Raji (cell line): ENCODE measurements around the gene SRR.

Experiments
- POLR2A ChIP-seq: IDR thresholded peaks from 2 replicates; pipeline ENCODE4 v1.6.1; 2011; ENCODE audit warnings: low read depth, low read length, control low read depth; ENCODE audit not compliant: insufficient read depth

SRR gene

DNA sequence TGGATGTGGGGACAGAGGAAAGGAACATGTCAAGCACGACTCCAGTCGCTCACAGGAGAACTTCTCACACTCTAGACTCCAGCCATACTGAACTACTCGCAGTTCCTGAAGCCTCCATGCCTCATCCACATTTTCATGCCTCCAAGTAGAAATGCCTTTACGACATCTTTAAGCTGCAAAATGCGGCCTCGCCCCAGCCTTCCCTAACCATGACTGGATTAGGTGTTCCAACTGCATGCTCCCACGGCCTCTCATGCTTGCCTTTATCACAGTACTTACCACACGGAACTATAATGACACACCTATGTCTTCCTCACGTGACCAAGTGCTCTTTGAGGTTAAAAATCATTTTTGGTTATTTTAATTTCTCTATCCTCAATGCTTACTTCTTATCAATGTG lies 24.0 kb upstream of the SRR start:
- no peak for TF ChIP-seq POLR2A

DNA sequence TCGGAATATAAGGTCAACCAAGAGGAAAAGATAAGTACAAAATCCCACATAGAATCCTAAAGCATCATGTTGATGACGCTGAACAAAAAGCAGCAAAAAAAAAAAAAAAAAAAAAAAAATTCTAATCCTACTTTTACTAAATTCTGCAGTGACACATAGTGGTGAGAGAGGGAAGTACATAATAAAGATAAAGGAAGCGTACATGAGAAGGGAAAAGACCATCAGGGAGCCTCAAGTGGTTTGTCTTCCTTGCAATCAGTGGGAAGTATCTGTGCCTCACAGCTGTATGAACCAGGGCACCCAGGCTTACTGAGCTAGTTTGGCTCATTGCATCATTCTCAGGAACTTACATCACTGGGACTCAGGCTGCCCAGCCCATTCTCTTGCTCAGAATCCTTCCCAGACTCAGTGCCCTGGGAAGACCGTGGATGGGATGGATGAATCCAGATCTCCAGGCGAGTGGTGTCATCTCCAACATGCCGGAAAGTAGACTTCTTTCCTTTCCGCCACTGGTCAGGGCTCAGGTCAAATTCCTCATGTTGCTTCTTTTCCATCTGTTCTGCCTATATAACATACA lies 21.4 kb upstream of the SRR start:
- TF ChIP-seq POLR2A, result no peak

DNA sequence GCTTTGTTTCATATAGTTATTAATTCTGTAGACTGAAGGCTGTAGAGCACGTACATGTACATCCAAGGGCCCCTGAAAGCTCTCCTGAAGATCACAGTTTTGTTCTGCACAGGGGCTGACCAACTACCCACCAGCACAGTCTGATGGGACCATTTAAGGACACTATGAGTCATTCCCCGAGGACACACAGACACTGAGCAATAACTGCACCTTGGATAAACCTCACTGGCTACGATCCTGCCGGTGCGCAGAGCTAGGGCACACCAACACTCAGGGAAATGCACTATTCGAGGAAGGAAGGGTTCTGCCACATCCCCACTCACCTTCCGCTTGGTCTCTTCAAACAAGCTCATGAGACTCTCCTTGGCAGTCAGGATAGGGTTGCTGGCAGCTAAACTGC lies 20.4 kb upstream of the SRR start:
- TF ChIP-seq POLR2A, result no peak

DNA sequence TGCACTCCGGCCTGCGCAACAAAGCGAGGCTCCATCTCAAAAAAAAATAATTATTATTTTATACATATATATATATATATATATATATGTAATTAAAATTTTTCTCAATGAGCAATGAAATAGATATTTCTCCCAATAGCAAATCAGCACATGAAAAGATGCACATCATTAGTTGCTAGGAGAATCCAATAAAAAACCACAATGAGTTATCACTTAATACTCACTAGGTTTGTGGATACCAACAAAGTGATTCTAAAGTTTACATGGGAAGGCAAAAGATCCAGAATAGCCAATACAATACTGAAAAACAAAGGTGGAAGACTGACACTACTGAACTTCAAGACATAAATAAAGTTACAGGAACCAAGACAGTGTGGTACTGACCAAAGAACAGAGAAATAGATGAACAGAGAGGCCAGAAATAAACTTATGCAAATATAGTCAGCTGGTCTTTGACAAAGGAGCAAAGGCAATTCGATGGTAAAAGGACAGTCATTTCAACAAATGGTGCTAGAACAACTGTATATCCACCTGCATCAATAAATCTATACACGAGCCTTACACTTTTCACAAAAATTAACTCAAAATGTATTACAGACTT lies 13.8 kb upstream of the SRR start:
- TF ChIP-seq POLR2A, result no peak

DNA sequence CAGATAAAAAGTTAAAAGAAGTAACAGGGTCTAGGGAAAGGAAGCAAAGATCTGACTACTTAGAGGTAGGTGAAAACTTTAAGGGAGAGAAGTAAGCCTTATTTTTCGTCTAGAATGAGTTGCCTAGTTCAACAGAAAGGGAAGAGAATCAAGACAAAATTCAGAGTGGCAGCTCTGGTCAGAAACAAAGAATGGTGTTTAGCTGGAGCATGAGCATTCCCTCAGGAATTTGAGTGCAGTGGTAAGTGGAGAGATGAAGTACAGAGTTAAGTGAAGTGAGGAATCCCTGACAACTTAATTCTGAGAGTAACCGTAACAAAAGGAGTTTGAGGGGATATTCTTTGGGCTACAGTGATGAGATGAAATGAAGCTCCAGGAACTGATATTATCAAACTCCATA lies 11.7 kb upstream of the SRR start:
- no peak for TF ChIP-seq POLR2A

DNA sequence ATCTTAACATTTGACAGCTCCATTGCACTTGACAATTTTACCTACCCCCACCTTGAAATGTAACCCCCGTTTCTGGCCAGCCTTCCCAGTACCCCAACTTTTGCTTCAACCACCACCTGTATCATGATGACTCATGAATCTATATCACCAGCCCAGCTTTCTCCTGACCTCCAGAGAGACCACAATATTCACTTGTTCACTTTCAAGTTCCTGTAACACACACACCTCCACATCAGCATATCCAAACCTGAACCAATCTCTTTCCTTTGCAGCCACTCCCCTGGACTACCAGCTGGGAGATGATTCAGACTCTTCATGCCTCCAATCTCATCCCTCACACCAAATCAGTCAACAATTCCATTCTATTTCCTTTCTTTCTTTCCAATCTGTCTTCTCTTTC lies 8.2 kb upstream of the SRR start:
- TF ChIP-seq POLR2A, result no peak

DNA sequence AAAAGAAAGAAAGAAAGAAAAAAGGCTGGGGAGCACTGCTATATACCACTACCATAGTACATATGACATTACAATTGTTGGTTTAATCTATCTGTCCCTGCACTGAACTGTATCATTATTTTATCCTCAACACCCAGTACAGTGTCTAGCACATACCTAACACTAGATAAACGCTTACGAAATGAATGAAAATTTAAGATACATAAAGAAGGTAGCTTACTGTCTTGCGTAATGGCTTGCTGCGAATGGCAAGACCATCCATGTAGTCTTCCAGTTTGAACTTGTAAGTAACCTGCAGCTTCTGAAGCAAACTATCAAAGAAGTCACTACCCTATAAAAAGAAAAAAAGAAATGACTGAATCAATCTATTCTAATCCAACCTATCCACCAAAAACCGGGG lies 6.7 kb upstream of the SRR start:
- TF ChIP-seq POLR2A, result no peak

DNA sequence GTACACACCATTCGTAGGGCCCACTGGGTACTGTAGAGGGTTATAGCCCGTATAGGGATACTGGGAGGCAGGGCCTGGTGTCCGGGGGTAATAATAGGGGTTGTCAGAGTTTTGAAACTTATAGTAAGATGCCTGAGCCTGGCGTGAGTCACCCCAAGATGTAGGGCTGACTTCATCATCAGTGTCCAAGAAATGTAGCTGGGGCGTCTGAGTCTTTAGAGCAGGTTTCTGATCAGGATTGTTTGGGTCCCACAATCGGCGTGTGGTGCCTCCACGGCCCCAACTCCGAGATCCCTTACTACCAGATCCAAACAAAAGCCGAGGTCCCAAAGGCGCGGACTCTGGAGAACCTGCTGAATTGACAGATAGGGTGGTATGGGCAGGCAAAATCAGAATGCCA lies 4.6 kb upstream of the SRR start:
- no peak for TF ChIP-seq POLR2A

DNA sequence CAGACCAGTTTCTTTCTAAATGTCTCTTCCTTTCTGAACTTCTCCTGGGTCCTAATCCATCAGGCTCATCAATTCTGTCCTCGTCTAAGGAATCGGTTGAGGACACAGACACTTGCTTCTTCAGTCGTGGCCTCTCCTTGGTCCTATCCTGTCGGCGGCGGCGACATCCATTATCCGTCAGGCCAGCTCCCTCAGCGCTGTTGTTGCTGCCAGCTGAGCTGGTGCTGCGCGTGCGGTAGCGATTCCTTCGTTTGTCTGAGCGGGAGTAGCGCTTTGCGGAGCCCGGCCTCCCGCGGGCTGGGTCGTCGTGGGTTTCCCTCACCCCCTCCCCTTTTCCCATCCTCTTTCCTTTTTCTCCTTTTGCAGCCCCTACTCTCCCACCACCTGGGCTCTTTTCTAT lies 4.0 kb upstream of the SRR start:
- TF ChIP-seq POLR2A, result no peak

DNA sequence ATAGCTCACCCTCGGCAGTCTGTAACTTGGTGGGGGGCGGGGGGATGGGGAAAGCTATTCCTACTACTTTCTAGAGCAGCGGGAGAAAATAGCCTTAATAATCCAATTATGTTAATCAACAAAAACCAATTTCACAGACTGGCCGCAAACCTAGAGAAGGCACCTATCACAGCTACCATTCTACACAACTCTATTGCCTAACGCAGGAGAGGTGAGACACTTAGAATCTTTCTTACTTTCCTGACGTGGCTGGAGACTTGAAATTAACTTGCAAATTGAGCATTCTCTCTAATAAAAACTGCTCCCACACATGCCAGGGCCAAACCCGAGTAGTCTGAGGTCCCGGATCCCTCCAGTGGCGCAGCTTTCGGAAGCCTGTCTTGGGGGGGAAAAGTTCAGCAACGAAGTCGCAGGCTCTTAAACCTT lies 959 bp upstream of the SRR start:
- no peak for TF ChIP-seq POLR2A

DNA sequence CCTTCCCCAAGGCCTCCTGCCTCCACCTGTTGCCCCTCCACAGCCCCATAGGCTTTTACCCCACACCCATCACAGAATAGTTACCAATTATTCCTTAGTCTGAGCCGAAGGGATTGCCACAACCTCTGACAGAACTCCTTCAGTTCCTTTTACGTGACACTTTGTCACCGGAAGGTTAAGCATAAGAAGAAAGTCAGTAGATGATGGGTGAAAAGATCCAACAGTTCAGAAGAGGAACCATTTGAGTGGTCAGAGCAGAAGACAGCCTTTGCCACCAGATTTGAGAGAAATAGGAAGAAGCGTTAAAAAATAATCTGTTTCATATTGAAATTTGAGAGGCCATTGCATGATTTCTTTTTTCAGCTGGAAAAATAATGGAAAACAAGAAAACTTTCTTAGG lies 1.2 kb downstream of the SRR start:
- TF ChIP-seq POLR2A, result no peak

DNA sequence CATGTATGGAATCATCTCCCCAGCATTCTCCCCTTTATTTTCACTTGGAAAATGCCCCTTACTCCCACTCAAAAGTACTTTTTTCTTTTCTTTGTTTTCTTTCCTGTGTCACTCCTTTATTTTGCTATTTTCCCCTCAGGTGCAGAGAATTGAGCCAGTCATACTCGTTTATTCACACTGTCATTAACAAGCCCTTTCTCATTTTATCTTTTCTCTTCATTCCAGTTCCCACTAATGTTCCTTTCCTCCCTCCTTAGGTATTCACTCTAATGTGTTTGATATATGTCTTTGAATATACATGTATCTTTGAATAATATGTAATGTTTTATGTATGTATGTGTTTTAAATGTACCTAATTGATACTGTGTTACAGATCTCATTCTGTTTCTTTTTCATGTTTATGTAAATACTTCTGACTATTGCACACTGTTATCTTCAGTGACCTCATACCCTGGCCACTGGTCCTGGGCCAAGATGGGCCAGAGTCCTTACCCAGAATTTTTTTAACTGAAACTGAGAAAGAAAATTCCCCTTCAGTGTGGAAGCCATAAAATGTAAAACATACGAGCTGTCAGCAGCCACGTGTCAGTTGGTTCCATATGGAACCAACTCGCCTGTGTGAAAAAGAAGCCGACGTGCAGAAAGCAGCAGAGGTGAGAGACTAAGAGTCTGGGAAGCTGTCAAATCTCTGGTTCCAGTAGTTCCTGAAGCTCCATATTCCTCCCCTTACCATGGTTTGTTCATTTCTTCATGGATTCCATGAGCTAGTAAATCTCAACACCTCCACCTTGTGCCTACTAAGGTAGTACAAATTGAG lies 5.8 kb downstream of the SRR start:
- TF ChIP-seq POLR2A, result no peak

DNA sequence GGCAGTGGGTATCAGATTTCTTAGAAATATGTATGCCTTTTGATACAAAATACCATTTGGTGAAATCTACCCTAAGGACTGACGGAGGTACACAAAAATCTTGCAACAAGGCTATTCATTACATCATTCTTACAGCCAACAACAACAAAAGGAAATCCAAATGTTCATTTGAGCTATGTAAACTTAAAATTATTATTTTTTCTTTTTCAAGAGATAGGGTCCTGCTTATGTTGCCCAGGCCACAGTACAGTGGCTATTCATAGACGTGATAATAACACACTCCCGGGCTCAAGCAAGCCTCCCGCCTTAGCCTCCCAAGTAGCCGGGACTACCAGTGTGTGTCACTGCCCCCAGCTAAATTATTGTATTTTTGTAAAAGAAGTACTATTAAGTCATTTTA lies 9.0 kb downstream of the SRR start:
- no peak for TF ChIP-seq POLR2A

DNA sequence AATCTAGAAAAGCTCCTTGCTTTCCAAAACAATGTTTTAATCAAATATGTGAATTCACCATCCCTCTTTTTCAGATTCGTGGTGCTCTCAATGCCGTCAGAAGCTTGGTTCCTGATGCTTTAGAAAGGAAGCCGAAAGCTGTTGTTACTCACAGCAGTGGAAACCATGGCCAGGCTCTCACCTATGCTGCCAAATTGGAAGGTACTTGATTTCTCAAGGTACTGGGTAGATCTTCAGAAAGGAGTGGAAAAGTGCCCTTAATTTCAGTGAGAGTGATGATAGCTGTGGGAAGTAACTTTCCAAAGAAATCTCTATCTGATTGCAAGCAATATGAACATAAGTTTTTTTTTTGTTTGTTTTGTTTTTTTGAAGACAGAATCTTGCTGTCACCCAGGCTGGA lies 14.0 kb downstream of the SRR start:
- no peak for TF ChIP-seq POLR2A

DNA sequence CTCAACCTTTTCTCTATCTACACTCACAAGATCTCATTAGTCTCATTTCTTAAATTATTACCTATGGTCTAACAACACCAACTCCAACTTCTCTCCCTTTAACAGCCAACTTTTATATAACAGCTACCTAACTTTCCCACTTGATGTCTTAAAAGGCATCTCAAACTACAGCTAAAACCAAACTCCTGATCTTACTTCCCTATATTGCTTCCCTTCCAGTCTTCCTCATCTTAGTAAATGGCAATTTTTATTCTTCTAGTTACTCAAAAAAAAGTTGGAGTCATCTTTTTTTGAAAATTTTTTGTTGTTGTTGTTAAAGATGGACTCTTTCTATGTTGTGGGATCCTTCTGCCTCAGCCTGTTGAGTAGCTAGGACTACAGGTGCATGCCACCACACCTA lies 15.3 kb downstream of the SRR start:
- TF ChIP-seq POLR2A, result no peak

DNA sequence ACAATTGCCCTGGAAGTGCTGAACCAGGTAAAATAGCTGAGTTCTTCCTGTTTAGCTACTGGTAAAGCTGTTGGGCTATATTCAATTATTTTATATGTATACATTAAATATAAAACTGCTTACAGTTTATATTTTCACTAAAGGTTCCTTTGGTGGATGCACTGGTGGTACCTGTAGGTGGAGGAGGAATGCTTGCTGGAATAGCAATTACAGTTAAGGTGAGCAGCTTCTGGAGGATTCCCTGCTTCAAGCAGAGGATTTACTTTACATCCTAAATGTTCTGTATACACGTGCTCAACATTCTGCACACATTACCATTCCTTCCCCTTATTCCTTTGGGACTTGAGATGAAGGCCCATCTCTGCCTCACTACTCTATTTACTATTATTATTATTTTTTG lies 17.6 kb downstream of the SRR start:
- no peak for TF ChIP-seq POLR2A
